GM19043 (cell line): ENCODE results near the gene MOV10L1.
"Not testable (repeated sequence)": the region's sequence is repeated elsewhere in the genome, so short reads cannot be mapped to it uniquely, and the experiment has no call there.

ENCODE experiments used
- ATAC-seq: cut with Tn5 transposase; IDR thresholded peaks from one replicate; pipeline ENCODE4 v1.9.1; 2021; ENCODE audit warnings: low read depth; ENCODE audit not compliant: unreplicated experiment

Gene MOV10L1

DNA sequence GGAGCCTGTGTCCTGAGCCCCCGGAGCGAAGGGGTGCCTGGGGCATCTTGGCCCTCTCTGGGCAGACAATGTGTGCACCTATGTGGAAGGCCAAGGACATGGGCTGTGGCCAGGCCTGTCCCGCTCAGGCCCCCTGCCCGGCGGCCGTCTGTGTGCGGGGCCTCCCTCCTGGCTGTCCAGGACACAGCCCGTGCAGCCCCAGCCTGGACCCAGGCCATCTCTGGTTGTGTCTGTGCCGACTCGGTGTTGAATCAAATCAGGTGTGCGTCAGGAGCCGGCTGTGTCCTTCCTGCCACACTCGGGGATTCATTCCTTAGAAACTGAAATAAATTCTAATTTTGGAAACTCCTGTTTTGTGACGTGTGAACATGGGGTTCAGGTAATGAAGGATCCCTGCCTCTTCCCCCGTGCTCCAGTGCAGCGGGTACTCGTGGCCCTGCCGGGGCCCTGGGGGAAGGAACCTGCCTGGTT, 109.5 kb downstream of the MOV10L1 start:
- no peak for ATAC-seq

DNA sequence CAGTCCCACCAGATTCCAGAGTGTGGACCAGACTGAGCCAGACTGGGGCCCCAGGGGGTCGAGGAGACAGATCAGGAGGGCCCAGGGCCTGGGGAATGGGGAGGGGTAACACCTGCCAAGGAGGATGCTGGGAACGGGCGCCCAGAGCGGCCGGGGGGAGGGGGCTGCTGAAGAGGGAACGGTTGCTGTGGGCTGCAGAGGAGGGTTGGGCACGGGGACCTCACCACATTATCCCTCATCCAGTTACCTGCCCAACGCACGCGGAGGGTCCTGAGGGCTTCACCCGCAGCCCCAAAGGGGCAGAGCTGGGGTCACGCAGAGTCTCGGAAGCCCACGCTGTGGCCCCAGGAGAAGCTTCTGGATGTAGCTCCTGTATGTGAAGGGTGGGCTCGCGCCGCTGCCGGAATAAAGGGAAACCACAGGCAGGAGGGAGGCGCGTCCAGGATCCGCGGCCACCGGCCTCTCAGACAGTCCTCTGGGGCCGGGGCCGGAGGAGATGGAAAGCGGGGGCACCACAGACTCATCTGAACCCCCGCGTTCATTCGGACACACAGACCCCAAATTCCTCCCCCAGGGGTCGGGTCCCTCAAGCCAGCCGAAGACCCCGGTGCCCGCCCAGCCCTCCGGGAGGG, 110.1 kb downstream of the MOV10L1 start:
- ATAC-seq = no peak

DNA sequence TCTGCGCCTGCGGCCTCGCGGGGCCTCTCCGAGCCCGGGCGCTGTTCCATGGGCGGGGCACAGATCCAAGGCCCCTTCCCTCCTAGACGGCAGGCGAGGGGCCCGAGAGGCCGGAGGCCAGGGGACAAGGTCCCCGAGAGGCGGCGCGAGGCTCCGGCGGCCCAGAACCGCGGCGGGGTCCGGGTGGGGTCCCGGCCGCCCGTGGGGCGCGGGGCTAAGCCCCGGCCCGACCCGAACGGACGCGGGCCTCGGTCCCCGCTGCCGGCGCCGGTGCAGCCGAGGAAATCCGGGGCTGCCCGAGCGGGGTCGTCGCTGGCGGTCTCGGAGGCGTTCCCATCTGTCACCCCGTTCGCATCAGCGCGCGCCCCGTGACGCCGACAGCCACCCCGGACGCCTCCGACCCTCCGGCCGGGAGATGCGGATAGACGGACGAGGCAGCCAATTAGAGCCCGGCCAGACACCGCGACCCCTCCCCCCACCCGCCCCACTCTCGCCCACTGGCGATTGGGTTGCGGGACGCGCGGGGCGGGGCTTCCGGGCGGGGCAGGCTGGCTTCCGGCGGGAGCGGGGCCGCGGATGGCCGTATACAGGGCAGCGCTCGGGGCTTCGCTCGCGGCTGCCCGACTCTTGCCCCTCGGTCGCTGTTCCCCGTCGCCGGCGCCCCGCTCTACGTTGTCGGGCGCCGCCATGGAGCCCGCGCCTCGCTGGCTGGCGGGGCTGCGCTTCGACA, 110.8 kb downstream of the MOV10L1 start, which contains the start of gene SELENOO:
Gene SELENOO (plus strand): TSS at position 551 of the 730 bp plus-strand sequence. CDS start 26 bp downstream, at position 577.
- peak; percentile 61 for ATAC-seq

DNA sequence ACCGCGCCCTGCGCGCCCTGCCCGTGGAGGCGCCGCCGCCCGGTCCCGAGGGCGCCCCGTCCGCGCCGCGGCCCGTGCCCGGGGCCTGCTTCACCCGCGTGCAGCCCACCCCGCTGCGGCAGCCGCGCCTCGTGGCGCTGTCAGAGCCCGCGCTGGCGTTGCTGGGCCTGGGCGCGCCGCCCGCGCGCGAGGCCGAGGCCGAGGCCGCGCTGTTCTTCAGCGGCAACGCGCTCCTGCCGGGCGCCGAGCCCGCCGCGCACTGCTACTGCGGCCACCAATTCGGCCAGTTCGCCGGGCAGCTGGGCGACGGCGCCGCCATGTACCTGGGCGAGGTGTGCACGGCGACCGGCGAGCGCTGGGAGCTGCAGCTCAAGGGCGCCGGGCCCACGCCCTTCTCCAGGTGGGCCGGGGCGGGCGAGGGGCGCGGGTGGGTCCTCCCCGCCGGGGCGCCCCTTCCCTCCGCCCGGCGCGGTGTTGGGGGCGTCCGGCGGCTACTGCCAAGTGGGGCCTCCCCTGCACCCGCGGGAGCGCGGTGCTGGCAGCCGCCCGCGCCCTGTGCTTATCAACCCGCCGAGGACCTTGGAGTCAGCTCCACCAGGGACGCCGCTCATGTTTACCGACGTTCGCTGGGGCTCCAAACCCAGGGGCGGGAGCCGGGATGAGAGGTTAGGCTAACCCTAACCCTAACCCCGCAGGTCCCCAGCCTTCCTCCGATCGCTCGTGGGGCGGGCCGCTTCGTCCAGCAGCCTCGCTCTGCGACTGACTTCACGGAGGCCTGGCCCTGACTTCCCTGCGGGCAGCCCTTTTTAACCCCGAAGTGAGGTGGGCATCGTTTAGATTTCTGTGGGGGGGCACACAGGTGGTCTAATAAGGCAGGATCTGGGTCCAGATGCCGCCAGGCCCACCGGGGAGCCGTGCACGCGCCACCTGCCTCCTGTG, 111.7 kb downstream of the MOV10L1 start:
- peak; percentile 19 for ATAC-seq

DNA sequence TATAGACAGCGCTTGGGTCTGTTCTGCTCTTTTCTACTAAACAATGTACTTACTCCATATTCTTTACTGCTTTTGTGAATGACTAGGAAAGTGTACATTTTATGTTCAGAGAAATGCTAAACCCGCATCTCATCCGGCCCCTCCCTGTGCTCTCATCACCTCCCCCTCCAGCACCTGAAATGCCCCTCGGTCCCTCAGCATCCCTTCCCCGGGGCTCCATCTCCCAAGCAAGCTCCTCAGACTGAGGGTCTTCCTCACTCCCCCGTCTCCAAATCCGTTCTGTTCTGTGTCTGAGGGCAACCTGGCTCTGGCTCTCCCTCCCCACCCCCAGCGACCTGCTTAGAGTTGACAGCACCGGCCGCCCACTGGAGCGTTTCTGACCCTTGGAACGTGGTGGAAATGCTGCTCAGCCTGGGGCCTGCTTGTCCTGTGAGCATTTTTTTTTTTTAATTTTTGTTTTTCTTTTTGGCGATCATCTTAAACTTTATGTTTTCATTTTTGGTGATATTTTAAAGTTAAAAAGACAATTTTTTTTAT, 112.4 kb downstream of the MOV10L1 start:
- ATAC-seq = no peak

DNA sequence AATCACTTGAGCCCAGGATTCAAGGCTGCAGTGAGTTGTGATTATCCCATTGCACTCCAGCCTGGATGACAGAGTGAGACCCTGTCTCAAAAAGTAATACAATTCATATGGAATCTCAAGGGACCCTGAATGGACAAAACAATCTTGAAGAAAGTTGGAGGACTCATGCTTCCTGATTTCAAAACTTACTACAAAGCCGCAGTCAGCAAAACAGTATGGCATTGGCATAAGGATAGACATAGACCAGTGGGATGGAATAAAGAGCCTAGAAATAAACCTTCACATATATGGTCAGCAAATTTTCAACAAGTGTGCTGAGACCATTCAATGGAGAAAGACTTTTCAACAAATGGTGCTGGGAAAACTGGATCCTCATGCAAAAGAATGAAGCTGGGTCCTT, 113.5 kb downstream of the MOV10L1 start:
- ATAC-seq = no peak

DNA sequence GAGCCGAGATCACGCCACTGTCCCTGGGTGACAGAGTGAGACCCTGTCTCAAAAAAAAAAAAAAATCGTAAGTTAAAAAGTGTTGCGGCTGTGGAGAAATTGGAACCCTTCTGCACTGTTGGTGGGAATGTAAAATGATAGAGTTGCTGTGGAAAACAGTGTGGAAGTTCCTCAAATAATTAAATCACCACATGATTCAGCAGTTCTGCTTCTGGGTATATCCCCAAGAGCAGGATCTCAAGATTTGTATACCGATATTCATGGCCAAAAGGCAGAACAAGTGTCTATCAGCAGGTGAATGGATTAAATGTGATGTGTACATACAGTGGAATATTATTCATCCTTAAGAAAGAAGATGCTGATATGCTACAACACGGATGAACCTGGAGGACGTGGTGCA, 114.8 kb downstream of the MOV10L1 start:
- ATAC-seq = no peak

DNA sequence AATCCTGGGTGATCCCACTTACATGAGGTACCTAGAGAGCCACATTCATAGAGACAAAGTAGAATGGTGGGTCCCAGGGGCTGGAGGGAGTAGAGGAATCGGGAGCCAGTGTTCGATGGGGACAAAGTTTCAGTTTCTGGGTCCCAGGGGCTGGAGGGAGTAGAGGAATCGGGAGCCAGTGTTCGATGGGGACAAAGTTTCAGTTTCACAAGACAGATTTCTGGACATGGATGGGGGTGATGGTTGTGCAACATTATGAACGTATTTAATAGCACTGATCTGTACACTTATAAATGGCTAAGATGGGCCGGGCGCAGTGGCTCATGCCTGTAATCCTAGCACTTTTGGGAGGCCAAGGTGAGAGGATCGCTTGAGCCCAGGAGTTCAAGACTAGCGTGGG, 115.2 kb downstream of the MOV10L1 start:
- ATAC-seq = not testable (repeated sequence)

DNA sequence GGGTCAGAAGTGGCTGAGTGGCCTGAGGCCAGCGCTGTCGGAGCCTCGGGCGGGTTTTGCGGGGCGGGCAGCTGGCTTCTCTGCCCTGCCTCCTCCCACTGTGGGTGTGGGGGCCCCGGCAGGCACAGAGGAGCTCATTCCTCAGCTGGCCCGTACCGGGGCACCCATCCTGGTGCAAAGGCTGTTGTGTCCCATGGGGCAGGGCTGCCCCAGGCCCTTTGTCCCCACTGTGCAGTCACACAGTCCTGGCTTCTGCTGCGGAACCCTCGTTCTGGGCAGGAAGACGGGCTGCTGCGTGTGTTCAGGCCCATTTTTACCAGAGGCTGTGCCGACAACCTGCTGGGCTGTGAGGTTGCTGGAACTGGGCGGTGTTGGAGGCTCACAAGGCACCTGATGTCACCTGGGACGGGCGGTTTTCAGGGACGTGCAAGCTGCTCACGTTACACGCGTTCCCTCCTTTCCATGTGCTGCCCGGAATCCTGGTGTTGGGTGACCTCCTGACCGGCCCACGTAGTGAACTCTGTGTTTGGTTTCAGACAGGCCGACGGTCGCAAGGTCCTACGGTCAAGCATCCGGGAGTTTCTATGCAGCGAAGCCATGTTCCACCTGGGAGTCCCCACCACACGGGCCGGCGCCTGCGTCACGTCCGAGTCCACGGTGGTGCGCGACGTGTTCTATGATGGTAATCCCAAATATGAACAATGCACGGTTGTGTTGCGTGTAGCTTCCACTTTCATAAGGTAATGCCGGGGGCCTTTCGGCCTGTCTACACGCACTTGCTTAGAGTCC, 116.2 kb downstream of the MOV10L1 start:
- ATAC-seq = no peak

DNA sequence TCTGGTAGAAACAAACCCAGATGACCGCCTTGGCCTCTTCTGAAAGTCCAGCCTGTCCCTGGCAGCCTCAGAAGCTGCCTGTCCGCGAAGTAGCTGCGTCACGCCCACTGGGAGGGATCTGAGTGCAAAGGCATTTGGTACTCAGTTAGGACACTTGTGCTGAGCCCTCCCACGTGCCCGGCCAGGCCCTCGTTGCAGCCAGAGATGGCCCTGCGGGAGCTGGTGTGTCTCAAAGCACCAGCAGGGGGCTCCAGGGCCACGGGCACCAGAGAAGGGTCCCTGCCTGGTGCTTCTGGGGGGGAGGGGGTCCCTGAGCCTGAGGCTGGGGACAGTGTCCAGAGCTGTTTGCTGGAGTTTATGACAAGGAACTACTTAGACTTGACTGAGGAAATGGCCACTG, 116.8 kb downstream of the MOV10L1 start:
- ATAC-seq = no peak

DNA sequence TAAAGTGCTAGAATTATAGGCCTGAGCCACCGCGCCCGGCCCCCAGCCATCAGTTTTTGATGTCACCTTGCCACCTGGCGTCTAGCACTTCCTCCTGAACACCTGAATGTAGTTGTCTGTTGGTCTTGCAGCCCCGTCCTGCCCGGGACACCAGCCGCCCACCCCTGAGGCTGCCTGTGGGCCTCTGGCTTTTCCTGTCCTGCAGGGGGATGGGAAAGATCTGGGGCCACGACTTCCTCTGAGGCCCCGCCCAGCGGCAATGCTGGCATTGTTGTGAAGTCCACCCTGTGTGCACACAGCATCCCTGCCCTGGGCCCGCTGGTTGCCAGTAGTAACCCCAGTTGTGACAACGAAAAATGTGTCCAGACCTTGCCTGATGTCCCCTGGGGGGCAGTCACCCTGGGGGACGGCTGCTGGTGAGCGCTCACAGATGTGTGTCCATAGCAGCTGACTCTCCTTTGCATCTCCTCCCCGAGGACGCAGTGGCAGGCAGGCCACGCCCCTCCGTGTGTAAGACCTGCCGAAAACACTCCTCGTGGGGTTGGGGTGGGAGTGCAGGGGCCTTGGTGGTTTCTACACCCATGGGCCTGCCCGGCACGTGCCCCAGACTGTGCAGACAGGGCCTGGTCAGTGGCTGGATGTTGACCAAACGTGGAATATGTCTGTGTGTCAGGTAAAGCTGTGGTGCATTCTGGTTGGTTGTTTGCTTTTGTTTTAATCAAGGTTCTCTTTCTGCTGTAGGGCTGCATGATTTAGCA, 117.8 kb downstream of the MOV10L1 start:
- ATAC-seq = no peak

DNA sequence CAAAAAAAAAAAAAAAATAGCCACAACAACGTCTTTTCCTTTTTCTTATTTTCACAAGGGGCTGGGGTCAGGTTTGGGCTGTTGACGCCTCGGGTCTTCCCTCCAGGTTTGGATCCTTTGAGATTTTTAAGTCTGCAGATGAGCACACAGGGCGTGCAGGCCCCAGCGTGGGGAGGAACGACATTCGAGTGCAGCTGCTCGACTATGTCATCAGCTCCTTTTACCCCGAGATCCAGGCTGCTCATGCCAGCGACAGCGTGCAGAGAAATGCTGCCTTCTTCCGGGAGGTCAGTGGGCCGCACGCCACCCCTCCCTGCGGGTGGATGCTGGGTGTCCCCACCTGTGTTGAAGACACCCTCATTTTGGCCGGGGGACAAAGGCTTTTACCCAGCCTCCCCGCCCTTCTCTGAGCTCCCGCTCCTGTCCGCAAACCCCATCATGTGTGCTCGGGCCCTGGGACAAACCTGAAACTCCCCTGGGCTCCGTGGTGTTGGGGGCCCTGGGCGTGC, 118.7 kb downstream of the MOV10L1 start:
- no peak for ATAC-seq

DNA sequence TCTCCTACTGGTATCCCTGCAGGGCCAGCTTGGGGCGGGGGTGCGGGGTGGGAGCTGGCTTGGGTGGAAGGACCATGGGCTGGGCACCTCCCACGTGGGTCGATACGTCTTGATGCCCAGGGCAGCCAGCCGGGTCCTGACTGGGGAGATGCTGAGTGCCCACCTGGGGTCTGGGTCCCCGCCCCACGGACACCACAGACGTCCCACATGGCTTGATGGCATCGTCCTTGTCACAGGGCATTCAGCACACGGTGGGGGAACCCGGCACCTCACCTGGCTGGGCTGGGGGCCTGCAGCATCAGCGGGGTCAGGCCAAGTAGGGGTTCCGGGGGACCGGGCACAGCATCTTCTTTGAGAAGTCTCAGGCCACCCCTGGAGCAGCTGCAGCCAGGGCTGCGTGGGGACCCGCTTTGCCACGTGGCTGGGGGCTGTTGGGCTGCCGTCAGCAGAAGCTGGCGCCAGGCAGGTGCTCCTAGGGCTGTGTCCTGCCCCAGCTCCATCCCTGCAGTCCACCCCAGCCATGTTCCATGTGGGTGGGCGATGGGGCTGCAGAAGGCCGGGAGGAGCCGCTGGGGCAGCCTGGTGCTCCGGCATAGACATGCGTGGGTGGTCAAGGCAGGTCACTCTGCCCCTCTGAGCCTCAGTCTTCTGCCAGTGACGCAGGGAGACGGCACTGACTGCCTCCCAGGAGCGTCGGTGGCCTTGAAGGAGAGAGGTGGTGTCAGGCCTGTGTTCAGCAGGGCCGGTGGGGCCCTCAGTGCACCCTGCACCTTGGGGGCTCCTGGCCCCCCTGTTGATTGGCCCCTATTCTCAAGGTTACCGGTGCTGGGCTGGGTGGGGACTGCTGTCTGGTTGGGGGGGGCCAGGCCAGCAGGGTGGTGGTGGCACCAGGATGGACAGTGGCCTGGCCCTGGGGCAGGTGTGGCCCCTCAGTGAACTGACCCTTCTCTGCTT, 119.4 kb downstream of the MOV10L1 start:
- no peak for ATAC-seq

DNA sequence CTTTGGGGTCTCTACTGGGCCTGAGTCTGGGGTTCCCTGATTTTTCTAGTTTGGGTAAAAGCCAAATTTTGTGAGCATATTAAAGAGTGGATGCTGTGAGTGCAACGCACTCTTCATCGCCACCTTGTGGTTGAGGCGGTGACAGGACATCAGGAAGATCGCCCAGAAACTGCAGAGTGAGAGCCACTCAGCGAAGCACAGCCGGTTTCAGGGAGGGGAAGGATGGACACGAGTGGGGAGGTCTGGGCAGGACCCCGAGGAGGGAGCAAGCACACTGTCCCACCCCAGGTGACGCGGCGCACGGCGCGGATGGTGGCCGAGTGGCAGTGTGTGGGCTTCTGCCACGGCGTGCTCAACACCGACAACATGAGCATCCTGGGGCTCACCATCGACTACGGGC, 120.1 kb downstream of the MOV10L1 start:
- ATAC-seq = no peak

DNA sequence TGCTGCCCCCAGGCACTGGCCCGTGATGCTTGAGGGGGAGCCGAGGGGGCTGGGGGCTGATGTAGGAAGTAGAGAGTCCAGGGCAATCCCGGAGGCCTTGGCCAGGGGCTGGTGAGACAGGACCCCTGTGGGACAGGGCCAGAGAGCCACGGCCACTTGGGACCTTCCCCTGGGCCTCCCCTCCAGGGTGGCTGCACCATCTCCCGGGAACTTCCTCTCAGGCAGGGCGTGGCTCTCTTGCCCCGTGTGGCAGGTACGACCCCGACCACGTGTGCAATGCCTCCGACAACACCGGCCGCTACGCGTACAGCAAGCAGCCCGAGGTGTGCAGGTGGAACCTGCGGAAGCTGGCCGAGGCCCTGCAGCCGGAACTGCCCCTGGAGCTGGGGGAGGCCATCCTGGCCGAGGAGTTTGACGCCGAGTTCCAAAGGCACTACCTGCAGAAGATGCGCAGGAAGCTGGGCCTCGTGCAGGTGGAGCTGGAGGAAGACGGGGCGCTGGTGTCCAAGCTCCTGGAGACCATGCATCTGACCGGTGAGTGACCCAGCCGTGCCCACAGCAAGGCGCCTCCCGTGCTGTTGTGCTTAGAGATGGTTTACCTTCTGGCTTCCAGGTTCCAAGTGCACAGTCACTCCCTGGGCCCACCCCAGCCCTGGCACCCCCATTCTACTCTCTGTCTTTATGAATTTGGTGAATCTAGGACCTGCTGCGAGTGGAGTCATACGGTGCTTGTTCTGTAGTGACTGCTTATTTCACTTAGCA, 120.8 kb downstream of the MOV10L1 start:
- ATAC-seq = no peak

DNA sequence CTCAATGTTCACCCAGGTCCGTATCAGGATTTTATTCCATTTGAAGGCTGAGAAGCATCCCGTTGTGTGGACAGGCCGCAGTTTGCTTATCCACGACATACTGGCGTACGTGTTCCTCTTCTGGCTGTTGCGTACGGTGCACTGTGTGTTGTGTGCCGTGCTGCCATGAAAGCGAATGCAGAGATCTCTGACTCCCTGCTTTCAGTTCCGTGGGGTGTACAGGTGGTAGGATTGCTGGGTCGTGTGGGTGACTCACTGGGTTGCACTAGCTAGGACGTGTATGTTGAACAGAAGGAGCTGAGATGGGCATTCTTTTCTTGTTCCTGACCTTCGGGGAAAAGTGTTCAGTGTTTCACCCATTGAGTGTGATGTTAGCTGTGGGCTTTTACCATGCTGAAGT, 121.3 kb downstream of the MOV10L1 start:
- no peak for ATAC-seq
